ENCODE measurements around the gene JUNB.

Gene JUNB

GRCh38 chr19:12833738-12834565 lies 42.7 kb downstream of the JUNB start (continued):
- peak; percentile 90; the same call in 1 of the 2 replicates for TF ChIP-seq EGR2 (tag by site-specific recombination; IDR thresholded peaks at IDR 0.05; ENCODE audit: low read depth)
- no peak for TF ChIP-seq ZNF175 (tag by site-specific recombination; IDR thresholded peaks at IDR 0.05)
- 0 out of 2 replicates have a peak, but pooled peaks have one; percentile 6 for TF ChIP-seq OSR2 (tag by site-specific recombination; IDR thresholded peaks at IDR 0.05)
- no peak for TF ChIP-seq ZNF558 (tag by site-specific recombination; IDR thresholded peaks at IDR 0.05)
- peak; percentile 92 for TF ChIP-seq GLIS2 (tag by site-specific recombination; IDR thresholded peaks at IDR 0.05)
- TF ChIP-seq KLF16 (tag by site-specific recombination; IDR thresholded peaks at IDR 0.05), result 0 out of 2 replicates have a peak, but pooled peaks have one; percentile 17
- no peak for TF ChIP-seq AEBP2 (tag by site-specific recombination; IDR thresholded peaks at IDR 0.05; ENCODE audit: borderline replicate concordance)
- peak; percentile 34; the same call in 1 of the 2 replicates for TF ChIP-seq SP2 (tag by site-specific recombination; IDR thresholded peaks at IDR 0.05)
- TF ChIP-seq ZBTB26 (tag by site-specific recombination; optimal IDR thresholded peaks at IDR 0.05), result peak; percentile 82
- no peak for TF ChIP-seq ZSCAN4 (tag by site-specific recombination; IDR thresholded peaks at IDR 0.05)
- TF ChIP-seq YY2 (tag by site-specific recombination; IDR thresholded peaks at IDR 0.05), result peak; percentile 71
- TF ChIP-seq ZBTB10 (tag by site-specific recombination; IDR thresholded peaks at IDR 0.05), result peak; percentile 59; the same call in 1 of the 2 replicates
- TF ChIP-seq ZNF292 (tag by site-specific recombination; IDR thresholded peaks at IDR 0.05; ENCODE audit: borderline replicate concordance, low read depth), result no peak

GRCh38 chr19:12834566-12834943 lies 43.3 kb downstream of the JUNB start, which contains the start of gene RTBDN:
TSS of gene RTBDN (minus strand) at chr19:12834579. CDS start at chr19:12829979, 4,600 bp downstream.
- H3K9me3 ChIP-seq (ENCODE audit: control insufficient read depth, insufficient read depth, low read depth, low read length), result no peaks in the 10 kb centered on the region
- TF ChIP-seq KLF16 (tag by site-specific recombination; IDR thresholded peaks at IDR 0.05) (no peak), ZFHX2 (tag by site-specific recombination; conservative IDR thresholded peaks at IDR 0.05) (peak; percentile 2; the same call in 1 of the 2 replicates), ZNF600 (tag by site-specific recombination; IDR thresholded peaks at IDR 0.05) (peak; percentile 65; the same call in 1 of the 2 replicates), ZSCAN4 (tag by site-specific recombination; IDR thresholded peaks at IDR 0.05) (no peak), SP2 (tag by site-specific recombination; IDR thresholded peaks at IDR 0.05) (peak; percentile 71)
- H3K36me3 ChIP-seq (ENCODE audit: control insufficient read depth in 2 of 2, insufficient read depth in 1 of 2, low read length in 2 of 2), result no peaks in the 10 kb centered on the region
- H3K4me3 ChIP-seq (ENCODE audit: low read depth, low read length), result peak within 1 kb of the TSS; percentile 58
- POLR2A ChIA-PET, result interaction anchor here (1.4 to 1.5 kb wide), 2 partner anchors 28 to 47 kb away, joined by 3 to 6 read pairs; partner anchors contain the start of genes DNASE2 and RNASEH2A
- 0 out of 2 replicates have a peak, but pooled peaks cover 2% of the 10 kb centered on the region for H3K4me1 ChIP-seq (ENCODE audit: control insufficient read depth, insufficient read depth, low read length)
- CTCF ChIA-PET, result interaction anchor here (0.6 to 1.9 kb wide), 7 partner anchors 9 to 94 kb away, joined by 3 to 15 read pairs (median 3); no protein-coding TSS in a partner anchor
- no peak within 1 kb of the TSS; the same call in 1 of the 2 replicates for H3K27ac ChIP-seq (ENCODE audit: extremely low read depth, low read depth, low read length)

Measured in HEK293 (cell line).